A549 treated with DMSO at 1 μM for 4 hours (cell line): Measurements from ENCODE around the gene ZSWIM8. TPM values are rescaled to one million over a fixed set of nuclear protein-coding genes. Genes with fewer than 3 reads are reported as not detected.

Experiments
- total RNA-seq: library from RNA; stranded (reverse); fragments of 200-300 nt; extraction: Qiagen RNA extraction; gene quantifications from 5 replicates; pipeline ENCODE4 v1.2.3, GENCODE V29; 2022; ENCODE audit warnings: low read depth

The ZSWIM8 gene, protein sequence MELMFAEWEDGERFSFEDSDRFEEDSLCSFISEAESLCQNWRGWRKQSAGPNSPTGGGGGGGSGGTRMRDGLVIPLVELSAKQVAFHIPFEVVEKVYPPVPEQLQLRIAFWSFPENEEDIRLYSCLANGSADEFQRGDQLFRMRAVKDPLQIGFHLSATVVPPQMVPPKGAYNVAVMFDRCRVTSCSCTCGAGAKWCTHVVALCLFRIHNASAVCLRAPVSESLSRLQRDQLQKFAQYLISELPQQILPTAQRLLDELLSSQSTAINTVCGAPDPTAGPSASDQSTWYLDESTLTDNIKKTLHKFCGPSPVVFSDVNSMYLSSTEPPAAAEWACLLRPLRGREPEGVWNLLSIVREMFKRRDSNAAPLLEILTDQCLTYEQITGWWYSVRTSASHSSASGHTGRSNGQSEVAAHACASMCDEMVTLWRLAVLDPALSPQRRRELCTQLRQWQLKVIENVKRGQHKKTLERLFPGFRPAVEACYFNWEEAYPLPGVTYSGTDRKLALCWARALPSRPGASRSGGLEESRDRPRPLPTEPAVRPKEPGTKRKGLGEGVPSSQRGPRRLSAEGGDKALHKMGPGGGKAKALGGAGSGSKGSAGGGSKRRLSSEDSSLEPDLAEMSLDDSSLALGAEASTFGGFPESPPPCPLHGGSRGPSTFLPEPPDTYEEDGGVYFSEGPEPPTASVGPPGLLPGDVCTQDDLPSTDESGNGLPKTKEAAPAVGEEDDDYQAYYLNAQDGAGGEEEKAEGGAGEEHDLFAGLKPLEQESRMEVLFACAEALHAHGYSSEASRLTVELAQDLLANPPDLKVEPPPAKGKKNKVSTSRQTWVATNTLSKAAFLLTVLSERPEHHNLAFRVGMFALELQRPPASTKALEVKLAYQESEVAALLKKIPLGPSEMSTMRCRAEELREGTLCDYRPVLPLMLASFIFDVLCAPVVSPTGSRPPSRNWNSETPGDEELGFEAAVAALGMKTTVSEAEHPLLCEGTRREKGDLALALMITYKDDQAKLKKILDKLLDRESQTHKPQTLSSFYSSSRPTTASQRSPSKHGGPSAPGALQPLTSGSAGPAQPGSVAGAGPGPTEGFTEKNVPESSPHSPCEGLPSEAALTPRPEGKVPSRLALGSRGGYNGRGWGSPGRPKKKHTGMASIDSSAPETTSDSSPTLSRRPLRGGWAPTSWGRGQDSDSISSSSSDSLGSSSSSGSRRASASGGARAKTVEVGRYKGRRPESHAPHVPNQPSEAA (N-terminal part only)
- 31.8 to 44.6 TPM (median 39.5 TPM) in 5 replicates for total RNA-seq

DNA sequence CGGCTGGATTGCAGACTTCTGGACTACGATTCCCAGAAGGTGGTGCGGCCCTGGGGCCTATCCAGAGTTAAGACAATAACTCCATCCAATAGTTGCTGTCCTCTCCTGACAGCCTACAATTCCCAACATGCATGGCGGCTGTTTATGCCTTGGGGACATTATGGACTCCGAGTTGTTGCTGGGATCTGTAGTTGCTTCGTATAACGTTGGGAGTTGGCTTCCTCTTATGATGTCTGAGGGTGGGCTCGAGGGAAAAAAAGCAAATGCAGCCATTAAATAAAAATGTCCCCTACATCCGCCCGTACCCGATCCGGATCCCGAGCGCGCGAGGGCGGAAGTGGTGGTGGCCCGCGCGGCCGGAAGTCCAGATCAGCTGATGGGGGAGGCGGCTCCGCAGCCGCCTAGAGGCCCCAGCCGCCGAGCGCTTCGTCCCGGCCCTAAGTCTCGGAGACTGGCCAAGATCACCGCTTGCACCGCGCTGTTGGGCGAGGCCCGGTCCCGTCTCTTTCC is at the start of gene ZSWIM8:
Gene ZSWIM8 (plus strand): TSS at position 396 of the 510 bp plus-strand sequence. CDS start 273 bp downstream, outside the sequence.

DNA sequence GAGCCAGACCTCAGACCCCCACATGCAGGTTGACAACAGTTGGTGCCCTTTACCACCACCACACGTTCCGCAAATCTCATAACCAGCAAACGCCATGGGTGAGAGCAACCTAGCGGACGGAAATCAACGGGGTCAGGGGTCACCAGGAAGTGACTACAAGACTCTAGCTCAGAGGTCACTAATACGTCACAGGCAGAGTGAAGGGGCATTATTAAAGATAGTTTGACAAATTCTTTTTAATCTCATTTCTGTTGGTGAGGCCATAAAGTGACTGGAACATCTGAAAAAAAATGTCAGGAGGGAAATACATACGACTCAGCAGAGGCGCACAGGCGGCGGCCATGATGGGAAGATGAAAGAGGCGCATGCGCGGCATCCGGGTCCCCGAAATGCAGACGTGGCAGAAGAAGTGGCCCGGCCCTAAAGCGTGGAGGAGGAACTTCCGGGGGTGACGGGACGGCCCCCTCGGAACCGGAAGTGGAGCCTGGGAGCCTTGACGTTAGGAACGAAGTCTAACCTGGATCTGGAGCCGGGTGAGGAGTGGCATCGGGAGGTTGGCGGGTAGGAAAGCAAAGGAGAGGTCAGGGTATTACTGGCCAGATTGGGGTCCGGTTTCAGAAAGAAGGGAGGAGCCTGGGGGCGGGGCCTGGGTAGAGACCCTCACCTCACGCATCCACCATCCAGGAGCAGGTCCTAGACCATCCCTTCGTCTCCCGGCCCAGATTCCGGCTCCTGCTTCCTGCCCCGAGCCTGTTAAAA is 41.3 kb upstream of the ZSWIM8 start, which contains the start of gene SEC24C:
Gene SEC24C (plus strand): TSS at position 468 of the 759 bp plus-strand sequence. CDS start 2,461 bp downstream, outside the sequence.

DNA sequence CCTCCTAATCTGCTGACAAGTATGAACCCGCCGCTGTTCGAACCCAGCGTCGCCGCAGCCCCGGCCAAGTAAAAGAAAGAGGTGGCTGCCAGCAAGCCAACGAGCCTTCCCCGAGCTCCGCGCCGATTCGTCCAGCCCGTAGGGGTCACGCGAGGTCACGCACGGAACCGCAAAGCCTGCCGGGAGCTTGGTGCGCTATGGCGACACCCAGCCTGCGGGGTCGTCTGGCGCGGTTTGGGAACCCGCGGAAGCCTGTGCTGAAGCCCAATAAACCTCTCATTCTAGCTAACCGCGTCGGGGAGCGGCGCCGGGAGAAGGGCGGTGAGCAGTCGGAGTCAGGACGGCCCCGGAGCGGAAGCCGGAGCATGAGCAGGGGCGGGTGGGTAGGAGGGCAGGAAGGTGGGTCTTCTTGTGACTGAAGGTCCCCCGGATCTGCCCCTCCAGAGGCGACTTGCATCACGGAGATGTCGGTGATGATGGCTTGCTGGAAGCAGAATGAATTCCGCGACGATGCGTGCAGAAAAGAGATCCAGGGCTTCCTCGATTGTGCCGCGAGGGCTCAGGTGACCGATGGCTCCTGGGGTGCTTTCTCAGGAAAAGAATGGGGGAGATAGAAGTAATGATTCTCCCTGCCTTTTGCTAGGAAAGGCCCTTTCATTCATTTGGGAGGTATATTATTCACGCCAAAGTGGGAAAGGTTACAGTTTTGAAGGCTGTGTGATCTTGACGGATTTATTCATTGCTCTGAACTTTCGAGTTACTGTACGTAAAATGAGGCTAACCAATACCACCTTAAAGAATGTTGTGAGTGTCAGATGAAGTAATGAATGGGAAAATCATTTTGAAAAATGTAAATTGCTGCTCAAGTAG is 3.3 kb upstream of the ZSWIM8 start, which contains the start of gene CHCHD1:
Gene CHCHD1 (plus strand): TSS at position 170 of the 870 bp plus-strand sequence. CDS start 28 bp downstream, at position 198.

Other genes with a start within 250 kb of the ZSWIM8 start
- 10.6 to 15.7 TPM (median 12.9 TPM) in 5 replicates for gene USP54, start 194.3 kb upstream of the ZSWIM8 start, total RNA-seq
- not detected in 5 replicates for gene MYOZ1, start 144.1 kb upstream of the ZSWIM8 start, total RNA-seq
- 0.01 TPM in 1 of 5 replicates, not detected in the others for gene SYNPO2L, start 129.6 kb upstream of the ZSWIM8 start, total RNA-seq
- 1.8 to 3.0 TPM (median 2.8 TPM) in 5 replicates for gene AGAP5, start 87.5 kb upstream of the ZSWIM8 start, total RNA-seq
- gene SEC24C, start 41.2 kb upstream of the ZSWIM8 start, total RNA-seq = 46.1 to 67.9 TPM (median 63.6 TPM) in 5 replicates
- 60.0 to 72.9 TPM (median 72.1 TPM) in 5 replicates for gene CHCHD1, start 3.6 kb upstream of the ZSWIM8 start, total RNA-seq
- gene NDST2, start 26.0 kb downstream of the ZSWIM8 start, total RNA-seq = 13.5 to 16.9 TPM (median 15.0 TPM) in 5 replicates
- gene CAMK2G, start 88.9 kb downstream of the ZSWIM8 start, total RNA-seq = 17.3 to 21.1 TPM (median 19.1 TPM) in 5 replicates
- gene PLAU, start 125.5 kb downstream of the ZSWIM8 start, total RNA-seq = 142 to 163 TPM (median 157 TPM) in 5 replicates
- gene VCL, start 212.5 kb downstream of the ZSWIM8 start, total RNA-seq = 96.9 to 148 TPM (median 129 TPM) in 5 replicates